Kidney glomerular epithelial cell (primary cell): ENCODE data around the gene CTSE.
"Not testable (repeated sequence)": the region's sequence is repeated elsewhere in the genome, so short reads cannot be mapped to it uniquely, and the experiment has no call there.

Experiments
- DNase-seq: peaks from one replicate; lab custom pipeline; 2025; lab: John Stamatoyannopoulos, UW

Gene CTSE

GRCh38 chr1:206014601-206015000, 9.1 kb downstream of the CTSE start:
- no peak for DNase-seq

DNA sequence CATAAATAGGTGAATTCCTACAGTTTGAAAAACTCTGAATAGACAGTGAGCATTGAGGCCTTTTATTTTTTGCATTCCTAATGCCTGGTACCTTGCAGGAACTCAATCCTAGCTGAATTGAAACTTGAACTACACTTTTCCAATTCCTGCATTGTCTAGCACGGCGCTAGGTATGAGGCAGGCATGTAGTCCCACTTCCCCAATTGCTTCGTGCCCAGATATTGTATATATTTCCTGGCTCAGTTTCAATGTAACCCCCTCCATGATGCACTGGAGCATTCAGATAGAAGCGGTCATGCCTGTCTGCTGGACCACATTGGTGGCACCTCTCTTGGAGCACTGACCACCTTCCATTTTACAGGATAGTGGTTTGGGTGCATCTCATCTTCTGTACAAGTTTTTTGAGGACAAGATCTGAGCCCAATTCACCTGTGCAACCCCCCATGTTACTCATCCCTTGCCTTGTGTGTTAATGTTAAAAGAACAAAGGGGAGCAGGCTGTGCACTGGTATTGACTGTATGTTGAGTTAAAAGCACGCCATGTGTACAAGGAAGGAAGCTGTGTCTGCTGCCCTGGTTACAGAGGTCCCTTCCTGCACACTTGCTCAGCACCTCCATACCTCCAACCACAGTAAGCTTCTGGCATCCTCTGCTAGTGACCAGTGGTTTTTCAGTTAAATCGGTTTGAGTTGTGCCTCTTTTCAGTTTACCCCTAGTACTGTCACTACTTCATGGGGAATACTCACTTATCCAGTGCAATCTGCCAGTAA, 10.5 kb downstream of the CTSE start:
- DNase-seq: no peak

- no peak for DNase-seq
These were observed 11.4 kb downstream of the CTSE start for GRCh38 chr1:206012086-206012859.

DNA sequence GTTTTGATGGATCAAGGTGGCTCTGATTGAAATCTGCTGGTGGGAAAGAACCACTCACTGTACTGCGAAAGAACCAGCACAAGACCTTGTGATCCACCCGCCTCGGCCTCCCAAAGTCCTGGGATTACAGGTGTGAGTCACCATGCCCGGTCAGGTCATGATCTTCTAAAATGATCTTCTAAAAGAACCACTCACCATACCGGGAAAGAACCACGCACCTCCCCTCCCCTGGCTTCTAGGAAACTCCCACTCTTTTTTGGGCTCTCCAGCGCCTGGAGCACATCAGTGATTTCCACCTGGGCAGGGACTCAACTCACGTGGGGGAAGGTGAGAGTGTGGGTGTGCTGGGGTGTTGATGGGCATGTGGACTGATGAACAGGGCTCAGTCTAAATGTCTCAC, 12.6 kb downstream of the CTSE start:
- DNase-seq: no peak

- DNase-seq: no peak
These were observed 13.6 kb downstream of the CTSE start for GRCh38 chr1:206010060-206010459.

DNA sequence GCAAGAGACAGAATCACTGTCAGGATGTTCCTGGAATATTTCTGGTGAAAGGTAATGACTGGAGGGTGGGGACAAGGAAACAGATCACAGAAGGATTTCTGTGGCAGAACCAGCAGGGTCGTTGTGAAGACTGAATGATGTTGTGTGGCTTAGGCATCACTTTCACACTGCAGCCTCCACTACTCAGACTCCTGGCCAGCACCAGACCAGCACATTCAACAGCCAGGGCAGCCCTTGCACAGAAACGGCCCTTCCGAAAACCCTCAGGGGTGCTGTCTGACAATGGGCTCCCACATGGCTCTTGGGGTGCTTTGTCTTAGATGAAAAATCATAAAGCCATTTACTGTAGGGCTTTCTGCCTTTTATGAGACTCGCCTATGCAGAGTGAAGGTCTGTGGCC, 16.7 kb downstream of the CTSE start:
- DNase-seq: no peak

DNA sequence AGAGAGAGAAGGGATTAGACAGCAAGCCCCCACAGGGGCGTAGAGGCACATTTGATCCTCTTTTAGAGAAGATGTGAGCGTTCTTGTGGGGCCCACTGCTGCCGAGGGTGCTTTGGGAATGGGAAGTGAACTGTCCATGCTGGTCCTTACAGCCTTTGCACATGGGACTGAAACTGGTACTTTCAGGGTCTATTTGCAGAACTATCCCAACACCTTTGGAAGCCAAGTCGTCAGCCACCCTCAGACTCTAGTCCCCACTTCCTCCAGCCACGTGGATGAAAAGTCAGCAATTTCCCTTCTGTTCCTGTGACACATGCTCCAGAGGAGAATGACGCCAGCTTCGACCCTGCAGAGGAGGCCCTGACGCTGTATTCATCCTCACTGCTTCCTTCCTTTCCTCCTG, 17.9 kb downstream of the CTSE start:
- no peak for DNase-seq

- peak; percentile 48 for DNase-seq
These were observed 18.5 kb downstream of the CTSE start for GRCh38 chr1:206005234-206005633.

- no peak for DNase-seq
These were observed 18.9 kb downstream of the CTSE start for GRCh38 chr1:206004826-206005225.

DNA sequence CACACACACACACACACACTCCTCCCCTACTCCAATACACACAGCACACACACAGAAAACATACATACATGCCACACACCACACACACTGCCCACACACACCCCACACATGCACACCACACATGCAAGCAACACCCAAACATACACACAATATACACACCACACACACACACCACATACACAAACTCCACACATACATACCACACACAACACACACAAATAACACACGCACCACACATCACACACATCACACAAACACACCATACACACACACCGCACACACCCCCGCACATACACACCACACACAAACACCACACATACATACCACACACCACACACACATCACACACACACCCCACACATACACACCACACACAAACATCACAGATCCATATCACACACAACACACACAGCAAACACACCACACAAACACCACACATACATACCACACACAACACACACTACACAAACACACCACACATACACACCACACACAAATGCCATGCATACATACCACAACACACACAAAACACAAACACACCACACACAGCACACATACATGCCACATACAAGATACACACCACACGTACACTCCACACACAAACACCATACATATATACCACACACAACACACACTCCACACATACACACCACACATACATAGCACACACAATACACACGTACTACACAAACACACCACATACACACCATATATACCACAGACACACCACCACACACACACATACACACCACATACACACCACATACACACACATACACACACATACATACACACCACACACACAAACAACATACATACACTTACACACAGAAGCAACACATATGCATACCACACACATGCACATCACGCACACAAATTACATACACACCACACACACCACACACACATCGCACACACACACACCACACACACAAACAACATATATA, 19.6 kb downstream of the CTSE start:
- DNase-seq: no peak

GRCh38 chr1:206002871-206003801, 20.6 kb downstream of the CTSE start, which contains the start of gene RAB7B:
Gene RAB7B, minus strand, starts transcription at chr1:206003395. Its CDS starts 9,260 bp downstream, at chr1:205994135.
- peak; percentile 40 for DNase-seq

- DNase-seq: no peak
These were observed 21.5 kb downstream of the CTSE start for GRCh38 chr1:206002160-206002559.

- DNase-seq: peak; percentile 88
These were observed 22.2 kb downstream of the CTSE start for GRCh38 chr1:206001476-206001888.

GRCh38 chr1:206000641-206001339, 22.9 kb downstream of the CTSE start:
- DNase-seq: no peak

DNA sequence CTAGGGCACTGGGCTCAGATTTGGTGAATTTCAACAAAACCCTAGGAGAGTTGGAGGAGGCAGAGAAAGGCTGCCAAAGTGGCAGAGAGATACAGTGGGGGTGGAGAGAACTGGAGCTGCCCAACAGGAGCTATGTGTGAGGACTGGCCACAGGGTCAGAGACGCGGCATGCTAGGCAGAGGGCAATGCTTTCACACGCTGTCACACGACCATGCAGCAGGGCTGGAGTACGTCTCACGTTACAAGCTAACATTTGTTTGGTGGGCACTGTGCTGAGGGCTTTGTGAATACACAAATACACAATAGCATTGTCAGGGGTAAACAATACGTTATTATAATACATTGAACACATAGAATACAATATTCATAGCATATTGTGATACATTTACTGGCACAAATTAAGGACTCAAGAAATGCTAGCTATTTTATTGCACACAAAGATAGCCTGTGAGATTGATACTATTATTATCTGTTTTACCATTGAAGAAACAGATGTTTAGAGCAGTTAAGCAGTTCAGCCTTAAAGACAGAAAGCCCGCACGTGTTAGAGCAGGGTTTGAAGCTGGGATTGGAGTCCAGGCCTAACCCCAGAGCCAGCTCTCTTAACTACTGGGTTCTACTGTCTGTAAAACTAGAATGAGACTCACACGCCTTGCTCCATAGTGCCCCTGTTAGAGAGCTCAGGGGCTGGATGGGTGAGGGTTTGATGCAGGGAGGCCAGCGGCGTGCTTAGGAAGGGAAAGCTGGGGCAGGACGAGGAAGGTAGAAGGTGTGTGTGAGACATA, 25.0 kb downstream of the CTSE start:
- no peak for DNase-seq

GRCh38 chr1:205996641-205997040, 27.1 kb downstream of the CTSE start:
- not testable (repeated sequence) for DNase-seq

- DNase-seq: no peak
These were observed 29.3 kb downstream of the CTSE start for GRCh38 chr1:205994346-205994745.

DNA sequence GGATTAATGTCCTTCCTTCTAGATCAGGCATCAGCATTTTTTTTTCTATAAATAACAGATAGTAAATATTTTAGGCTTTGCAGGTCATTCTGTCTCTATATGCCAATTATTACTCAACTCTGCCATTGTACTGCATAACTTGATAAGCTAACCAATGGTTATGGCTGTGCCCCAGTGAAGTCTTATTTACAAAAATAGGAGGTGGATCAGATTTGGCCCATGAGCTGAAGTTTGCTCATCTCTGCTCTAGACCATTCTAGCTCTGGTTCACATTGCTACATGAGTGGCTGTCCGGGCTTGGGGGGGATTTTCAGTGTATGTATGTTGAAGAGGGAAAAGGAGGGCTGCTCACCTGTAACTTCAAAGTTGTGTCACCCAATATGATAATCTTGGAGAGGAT, 30.6 kb downstream of the CTSE start:
- DNase-seq: no peak

DNA sequence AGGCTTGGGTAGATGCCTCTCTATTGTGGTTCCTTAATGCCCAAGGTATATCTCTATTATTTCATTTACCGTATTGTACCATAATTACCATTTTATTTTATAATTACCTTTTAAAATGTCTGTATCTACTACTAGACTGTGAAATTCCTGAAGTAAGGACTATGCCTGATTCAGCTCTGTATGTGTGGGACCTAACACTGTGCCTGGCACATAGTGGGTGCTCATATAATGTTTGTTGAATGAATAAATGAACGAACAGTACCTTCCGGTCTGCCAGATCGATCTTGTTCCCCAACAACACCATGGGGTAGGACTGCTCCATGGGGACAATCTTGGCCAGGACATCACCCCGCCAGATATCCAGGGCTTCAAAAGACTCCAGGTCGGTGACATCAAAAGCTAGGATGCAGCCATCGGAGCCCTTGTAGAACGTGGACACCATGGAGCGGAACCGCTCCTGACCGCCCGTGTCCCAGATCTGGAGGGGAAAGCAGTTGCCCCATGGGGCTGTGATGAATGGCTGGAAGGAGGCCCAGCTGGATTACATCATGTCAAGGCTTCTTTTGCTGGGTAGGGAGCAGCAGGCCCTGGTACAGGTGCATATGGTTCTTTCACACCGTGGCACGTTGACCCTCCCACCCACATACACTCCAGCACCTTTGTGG, 31.3 kb downstream of the CTSE start:
- no peak for DNase-seq
